Neural cell (in vitro differentiated cells): ENCODE measurements around the gene GRIFIN.

ENCODE experiments used
- RAD21 ChIP-seq: fragments of 450-650 bp; conservative IDR thresholded peaks from 2 replicates; pipeline ENCODE4 v1.6.1; 2014; ENCODE audit warnings: antibody characterized with exemption, mild to moderate bottlenecking, moderate library complexity
- TF ChIP-seq, protein P1 (sequence below): fragments of 450-650 bp; IDR thresholded peaks from 2 replicates; pipeline ENCODE4 v1.5.1; 2014; ENCODE audit warnings: antibody characterized with exemption, mild to moderate bottlenecking, moderate library complexity; ENCODE audit not compliant: poor library complexity, severe bottlenecking

- TF ChIP-seq RAD21: no peak
- TF ChIP-seq, protein P1, sequence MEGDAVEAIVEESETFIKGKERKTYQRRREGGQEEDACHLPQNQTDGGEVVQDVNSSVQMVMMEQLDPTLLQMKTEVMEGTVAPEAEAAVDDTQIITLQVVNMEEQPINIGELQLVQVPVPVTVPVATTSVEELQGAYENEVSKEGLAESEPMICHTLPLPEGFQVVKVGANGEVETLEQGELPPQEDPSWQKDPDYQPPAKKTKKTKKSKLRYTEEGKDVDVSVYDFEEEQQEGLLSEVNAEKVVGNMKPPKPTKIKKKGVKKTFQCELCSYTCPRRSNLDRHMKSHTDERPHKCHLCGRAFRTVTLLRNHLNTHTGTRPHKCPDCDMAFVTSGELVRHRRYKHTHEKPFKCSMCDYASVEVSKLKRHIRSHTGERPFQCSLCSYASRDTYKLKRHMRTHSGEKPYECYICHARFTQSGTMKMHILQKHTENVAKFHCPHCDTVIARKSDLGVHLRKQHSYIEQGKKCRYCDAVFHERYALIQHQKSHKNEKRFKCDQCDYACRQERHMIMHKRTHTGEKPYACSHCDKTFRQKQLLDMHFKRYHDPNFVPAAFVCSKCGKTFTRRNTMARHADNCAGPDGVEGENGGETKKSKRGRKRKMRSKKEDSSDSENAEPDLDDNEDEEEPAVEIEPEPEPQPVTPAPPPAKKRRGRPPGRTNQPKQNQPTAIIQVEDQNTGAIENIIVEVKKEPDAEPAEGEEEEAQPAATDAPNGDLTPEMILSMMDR: no peak
Observed at GRCh38 chr7:2519119-2519930, 43.1 kb upstream of the GRIFIN start, which contains the start of gene LFNG.
